Hematopoietic multipotent progenitor cell treated with erythropoietin and hydrocortisone succinate and interleukin-3 and kit ligand, for 4 days (in vitro differentiated cells): ENCODE data around the gene KMT2C.

Source experiments
- DNase-seq: peaks from one replicate; pipeline ENCODE4 v3.0.0-alpha.2; 2015

KMT2C gene

DNA sequence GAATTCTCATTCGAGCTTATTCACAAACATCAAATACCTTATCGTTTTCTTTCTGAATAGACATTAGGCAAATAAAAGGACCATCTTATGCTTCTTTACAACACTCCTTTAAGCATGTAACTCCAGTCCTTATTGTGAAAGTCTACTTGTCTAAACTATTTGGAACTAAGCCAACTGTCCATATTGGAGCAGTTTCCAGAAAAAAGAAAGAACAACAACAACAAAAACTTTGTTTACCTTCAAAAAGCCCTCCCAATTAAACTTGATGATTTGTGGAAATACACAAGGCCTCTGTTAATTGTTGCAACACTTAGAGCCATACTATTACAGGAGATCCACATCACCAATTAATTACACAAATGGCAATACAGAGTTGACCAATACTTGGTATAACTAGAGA lies 246.7 kb downstream of the KMT2C start:
- DNase-seq, result no peak

DNA sequence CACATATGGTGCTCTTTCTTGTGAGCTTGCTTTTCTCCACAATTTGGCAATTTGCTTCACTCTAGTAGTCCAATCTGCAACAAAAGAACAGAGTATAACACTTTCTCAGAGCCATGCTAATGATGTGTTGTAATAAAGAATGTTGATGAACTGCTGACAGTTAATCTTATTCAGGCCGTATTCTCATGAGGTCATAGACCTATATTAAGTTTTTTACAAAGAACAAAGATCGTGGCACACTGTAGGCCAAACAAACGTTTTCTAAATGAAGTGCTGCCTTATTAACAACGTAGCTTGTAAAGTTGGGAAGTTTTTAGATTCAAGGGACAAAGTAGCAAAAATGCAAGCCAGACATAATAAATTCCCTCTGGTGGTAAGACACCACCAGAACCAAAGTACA lies 250.2 kb downstream of the KMT2C start:
- DNase-seq, result no peak

GRCh38 chr7:152180587-152180986 lies 255.2 kb downstream of the KMT2C start:
- peak; percentile 51 for DNase-seq

- DNase-seq, result no peak
These were observed 255.8 kb downstream of the KMT2C start for GRCh38 chr7:152180048-152180447.

DNA sequence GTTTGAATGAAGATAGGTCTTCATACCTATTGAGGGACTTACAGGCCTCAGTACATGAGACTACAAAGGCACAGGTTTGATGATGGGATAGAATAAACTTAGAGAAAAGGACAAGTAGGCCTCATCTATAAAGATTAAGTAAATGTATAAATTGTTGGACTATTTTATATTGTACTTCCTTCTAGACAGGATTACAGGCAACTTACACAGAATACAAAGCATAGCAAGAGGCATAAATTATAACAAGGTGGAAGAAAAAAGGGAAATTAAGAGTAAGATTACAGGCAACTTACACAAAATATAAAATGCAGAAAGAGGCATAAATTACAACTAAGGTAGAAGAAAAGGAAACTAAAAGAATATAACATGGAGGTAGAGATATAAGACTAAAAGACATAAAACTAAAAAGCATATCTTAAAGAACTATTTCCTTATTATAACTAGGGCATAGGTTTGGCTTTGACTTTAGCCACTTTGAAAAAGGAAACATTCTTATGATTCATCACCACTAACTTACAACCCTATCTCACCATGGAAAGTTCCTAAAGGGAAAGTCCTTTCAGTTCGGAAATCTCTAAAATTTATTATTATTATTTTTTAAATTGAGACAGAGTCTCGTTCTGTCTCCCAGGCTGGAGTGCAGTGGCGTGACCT lies 257.3 kb downstream of the KMT2C start:
- DNase-seq, result no peak

DNA sequence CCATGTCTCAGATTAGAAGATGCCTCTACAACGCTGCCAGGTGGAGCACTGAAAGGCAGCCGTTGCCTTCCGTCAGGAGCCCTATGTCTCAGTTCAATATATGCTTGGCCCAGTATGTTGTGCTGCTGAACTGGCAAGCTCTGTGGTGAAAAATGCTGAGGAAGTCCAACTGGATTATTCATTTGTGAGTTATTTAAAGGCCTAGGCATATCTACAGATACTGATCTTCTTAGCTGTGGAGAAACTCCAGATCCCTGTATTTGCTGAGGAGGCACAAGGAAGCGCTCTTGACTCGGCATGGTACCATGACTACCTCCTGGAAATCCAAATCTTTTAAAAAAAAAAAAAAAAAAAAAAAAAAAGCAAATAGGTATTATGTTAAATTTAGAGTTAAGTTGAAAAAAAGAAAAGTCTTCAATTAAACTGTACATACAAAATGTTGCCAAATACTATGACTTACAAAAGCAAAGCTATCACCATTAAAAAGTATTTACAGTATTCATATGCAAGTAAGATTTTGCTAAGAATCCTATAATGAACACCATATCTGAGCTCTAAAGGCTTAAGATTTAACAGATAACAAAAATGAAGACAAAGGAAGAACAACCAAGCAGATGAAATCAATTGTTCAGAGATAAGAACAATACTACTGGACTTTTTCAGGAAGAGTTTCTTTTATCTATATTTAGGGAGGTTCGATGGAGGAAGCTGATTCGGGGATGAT lies 258.0 kb downstream of the KMT2C start:
- no peak for DNase-seq

- peak; percentile 76 for DNase-seq
These were observed 259.0 kb downstream of the KMT2C start for GRCh38 chr7:152176797-152177196.

GRCh38 chr7:152173372-152174070 lies 262.3 kb downstream of the KMT2C start:
- DNase-seq, result peak; percentile 6

DNA sequence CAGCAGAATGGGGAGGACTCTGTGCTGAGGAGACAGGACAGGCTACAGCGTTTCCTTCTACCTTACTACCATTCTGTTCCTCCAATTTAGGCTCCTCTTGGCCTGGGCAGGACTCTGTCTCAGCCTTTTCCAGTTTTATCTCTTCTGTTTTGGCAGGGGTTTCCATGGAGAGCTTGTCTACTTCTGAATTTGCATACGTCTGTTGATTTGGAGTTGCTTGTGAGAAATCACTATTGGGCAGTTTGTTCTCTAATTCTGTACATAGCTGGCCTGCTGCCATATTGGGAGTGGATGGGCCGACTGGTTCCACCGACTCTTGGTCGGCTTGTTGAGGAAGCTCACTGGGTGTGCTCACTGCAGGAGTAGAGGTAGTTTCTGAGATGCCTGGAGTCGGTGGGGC lies 273.5 kb downstream of the KMT2C start:
- DNase-seq, result no peak

- no peak for DNase-seq
These were observed 274.6 kb downstream of the KMT2C start for GRCh38 chr7:152161171-152161570.

DNA sequence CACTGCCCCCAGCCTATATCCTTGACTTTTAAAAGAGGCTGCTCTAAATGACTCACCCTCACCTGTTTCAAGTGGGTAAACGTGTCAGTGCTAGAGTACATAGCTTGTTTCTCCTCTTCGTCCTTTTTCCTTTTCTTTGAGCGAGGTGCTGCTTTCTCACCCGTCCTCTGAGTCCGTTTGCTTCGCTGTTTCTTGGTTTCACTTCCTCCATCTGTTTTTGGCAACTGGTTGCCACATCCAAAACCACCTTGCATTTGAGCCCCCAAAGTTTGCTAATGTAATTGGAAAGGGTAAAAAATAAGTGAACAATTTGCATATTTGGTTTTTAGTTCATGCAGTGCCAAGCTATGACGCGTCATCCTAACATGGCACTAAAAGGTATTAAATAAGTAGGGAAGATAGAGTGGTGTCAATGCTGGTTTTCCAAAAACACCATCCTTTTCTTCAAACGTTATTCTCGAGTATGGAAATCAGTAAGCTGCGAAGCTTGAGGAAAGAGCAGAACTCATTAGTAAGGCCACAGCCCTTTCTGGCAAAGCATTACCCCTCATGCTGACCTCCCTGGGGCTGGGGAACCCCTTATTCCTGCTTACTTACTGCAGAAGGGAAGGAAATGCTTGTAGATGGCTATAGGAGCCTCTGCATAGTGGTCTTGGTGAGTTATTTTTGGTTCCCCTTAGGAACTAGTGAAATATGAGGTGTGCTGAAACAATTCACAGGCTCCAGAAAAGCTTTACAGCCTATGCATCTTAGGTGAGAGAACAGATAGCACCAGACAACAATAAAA lies 276.8 kb downstream of the KMT2C start:
- peak; percentile 13 for DNase-seq

DNA sequence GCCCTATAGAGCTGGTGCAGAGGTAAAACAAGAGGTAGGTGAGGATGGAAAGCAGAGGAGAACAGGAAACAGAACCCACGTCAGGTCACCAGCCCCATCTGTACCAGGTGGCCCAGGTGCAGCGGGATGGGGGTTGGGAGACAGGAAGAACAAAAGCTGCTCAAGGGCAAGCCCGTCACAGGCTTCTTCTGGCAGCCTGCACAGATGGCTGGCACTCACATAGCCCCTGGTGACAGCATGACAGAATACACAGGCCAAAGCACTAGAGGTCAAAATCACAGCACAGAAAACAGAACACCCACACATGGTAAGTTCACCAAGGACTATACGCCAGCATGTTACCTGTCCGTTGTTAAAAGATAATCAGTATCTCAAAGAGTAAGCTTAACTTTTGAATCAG lies 283.5 kb downstream of the KMT2C start:
- no peak for DNase-seq

GRCh38 chr7:152149363-152149762 lies 286.4 kb downstream of the KMT2C start:
- peak; percentile 9 for DNase-seq

DNA sequence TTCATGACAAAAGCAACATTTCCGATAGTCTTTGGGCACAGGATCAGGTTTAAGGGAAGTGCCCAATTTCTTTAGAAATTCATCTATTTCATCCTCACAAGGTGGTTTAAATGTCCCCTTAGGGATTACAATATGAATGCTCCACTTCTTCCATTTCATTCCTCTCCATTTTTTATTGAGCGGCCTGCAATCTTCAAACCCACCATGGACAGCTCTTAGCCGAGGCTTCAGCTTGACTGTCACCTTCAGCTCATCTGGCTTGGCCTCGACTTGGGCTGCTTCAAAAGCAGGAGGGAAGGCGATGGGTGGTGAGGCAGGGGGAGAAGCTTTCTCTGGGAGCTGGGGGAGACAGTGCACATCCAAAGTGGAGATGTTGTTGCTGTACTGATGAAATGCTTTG lies 287.1 kb downstream of the KMT2C start:
- DNase-seq, result no peak

DNA sequence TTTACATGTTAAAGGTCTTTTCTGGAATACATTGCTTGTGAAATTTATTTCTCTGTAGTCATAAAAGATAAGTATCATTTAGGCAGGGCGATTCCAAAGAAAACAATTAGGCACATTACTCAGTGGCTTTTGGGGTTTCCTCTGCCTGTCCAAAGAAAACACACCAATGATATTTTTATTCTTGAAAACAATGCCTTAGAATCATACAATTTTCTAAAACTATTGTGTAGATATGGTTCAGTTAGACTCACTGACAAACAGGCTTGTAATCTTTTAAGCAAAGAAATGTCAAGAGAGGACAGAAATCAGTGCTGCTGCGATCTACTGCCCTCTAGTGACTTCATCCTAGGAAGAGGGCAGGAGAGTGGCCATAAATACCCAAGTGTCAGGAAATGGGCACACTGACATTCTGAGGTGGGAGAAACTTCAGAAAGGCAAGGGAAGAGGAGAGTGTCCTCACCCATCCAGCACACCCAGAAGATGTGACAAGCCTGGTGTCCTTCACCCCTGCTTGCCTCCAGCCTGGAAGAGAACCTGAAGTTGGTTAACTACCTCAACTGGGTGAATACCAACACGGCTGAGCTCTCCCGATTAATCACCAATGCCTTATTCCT lies 289.8 kb downstream of the KMT2C start:
- peak; percentile 67 for DNase-seq

GRCh38 chr7:152144557-152145245 lies 291.1 kb downstream of the KMT2C start:
- DNase-seq, result no peak

- DNase-seq, result peak; percentile 14
These were observed 292.7 kb downstream of the KMT2C start for GRCh38 chr7:152142976-152143595.

- DNase-seq, result no peak
These were observed 295.2 kb downstream of the KMT2C start for GRCh38 chr7:152140560-152140959.

DNA sequence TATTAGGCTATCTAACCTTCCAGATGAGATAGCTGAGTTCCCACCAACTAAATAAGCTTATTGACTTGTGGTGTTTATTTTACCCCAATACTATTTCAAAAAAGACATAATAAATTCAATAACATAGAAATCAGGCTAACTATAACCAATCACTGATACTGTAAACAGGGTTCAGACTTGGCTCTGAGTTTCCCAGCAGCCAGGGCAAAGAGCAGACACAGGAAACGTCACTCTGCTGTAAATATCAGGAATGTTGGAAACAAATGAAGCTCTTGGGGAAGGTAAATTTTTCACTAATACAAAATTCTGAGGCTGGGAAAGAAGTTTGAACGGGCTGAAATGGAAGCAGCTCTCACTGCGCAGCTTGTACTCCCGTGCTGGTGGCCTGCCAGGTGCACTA lies 295.7 kb downstream of the KMT2C start:
- no peak for DNase-seq

DNA sequence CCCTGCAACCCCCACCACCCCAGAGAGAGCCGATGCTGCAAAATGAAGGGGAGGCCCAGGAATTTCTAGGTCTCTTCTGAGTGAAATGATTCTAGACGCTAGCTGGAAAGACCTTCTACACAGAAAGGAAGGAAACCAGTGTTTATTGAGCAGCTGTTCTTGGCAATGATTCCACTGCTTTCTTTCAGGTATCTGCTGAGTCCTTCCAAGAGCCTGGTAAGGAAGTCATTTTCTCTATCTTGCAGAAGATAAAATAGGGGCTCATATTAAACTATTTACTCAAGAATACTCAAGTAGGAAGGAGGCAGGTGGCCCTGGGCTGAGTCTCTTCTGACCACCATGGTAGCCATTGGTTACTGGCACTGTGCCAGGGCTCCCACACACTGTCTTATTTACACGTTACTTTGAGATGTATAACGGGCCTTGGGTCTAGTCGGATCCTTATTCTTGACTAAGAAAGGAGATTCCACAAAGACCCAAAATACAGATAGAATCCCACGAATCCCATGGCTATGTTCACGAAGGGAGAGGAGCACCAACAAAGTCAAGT lies 298.3 kb downstream of the KMT2C start:
- DNase-seq, result no peak

- DNase-seq, result no peak
These were observed 299.1 kb downstream of the KMT2C start for GRCh38 chr7:152136686-152137085.
